DLD1 (cell line): ENCODE measurements around the gene GPR83.
"Not testable (repeated sequence)": the region's sequence is repeated elsewhere in the genome, so short reads cannot be mapped to it uniquely, and the experiment has no call there.

ENCODE experiments used
- in situ Hi-C: cut with HindIII; loops from 2 replicates; pipeline ENCODE4 v1.10.0; 2017; ENCODE audit warnings: low sequenced_read_pairs

The GPR83 gene

DNA sequence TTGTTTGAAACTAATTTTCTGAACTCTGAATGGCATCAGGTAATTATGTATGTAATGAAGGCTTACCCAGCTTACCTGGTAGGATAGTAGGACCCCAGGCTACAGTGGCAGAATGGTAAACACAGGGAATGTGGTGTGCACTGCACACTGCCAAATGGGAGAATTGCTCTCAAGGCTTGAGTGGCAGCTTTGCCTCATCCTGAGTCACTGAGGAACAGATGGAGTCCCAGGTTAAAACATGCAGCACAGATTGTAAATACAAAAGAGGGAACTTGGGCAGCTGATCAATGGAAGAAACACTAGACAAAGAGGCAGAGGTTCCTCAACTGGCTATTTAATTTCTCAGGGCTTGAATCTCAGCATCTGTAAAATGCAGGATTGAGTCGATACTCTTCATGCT, 24.4 kb downstream of the GPR83 start:
- in situ Hi-C loops = no loop called here

DNA sequence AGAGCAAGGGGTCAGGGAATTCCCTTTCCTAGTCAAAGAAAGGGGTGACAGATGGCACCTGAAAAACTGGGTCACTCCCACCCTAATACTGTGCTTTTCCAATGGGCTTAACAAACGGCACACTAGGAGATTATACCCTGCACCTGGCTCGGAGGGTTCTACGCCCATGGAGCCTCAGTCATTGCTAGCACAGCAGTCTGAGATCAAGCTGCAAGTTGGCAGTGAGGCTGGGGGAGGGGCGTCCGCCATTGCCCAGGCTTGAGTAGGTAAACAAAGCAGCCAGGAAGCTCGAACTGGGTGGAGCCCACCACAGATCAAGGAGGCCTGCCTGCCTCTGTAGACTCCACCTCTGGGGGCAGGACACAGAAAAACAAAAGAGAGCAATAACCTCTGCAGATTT, 30.6 kb downstream of the GPR83 start:
- in situ Hi-C loops = not testable (repeated sequence)

DNA sequence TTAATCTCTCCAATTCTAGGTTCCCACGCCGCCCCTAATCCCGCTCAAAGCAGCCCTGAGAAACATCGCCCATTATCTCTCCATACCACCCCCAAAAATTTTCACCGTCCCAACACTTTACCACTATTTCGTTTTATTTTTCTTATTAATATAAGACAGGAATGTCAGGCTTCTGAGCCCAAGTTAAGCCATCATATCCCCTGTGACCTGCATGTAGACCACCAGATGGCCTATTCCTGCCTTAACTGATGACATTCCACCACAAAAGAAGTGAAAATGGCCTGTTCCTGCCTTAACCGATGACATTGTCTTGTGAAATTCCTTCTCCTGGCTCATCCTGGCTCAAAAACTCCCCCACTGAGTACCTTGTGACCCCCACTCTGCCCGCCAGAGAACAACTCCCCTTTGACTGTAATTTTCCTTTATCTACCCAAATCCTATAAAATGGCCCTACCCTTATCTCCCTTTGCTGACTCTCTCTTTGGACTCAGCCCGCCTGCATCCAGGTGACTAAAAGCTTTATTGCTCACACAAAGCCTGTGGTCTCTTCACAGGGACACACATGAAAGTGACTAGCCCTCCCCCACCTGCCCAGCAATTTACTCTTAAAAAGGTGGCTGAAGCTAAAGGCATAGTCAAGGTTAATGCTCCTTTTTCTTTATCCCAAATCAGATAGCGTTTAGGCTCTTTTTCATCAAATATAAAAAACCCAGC, 50.2 kb downstream of the GPR83 start:
- in situ Hi-C loops = not testable (repeated sequence)

DNA sequence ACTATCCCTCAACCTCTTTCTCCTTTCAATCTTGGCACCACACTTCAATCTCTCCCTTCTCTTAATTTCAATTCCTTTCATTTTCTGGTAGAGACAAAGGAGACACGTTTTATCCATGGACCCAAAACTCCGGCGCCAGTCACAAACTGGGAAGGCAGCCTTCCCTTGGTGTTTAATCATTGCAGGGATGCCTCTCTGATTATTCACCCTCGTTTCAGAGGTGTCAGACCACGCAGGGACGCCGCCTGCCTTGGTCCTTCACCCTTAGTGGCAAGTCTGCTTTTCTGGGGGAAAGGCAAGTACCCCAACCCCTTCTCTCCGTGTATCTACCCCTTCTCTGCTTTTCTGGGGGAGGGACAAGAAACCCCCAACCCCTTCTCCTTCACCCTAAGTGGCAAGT, 54.9 kb downstream of the GPR83 start:
- in situ Hi-C loops = loop anchor here (25.0 kb wide), 1 partner anchor 91 kb away; no protein-coding TSS in a partner anchor

DNA sequence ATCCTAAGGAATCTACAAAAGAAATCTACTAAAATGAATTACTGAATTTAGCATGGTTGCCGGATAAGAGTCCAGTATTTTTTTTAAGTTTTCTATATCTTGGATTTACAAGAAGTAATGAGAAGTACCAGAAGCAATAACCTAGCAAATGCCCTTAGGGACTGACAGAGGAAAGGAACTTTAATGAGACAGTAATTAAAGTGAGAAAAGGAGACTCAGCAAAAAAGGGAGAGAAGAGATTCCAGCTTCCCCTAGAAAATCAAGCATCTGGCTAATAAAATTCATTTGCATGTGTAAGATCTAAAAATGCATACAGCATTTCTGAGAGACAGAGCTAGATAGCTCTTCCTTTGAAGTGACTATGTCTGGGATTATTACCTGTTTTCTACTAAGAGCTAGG, 57.7 kb downstream of the GPR83 start:
- in situ Hi-C loops = loop anchor here (25.0 kb wide), 1 partner anchor 94 kb away; no protein-coding TSS in a partner anchor

DNA sequence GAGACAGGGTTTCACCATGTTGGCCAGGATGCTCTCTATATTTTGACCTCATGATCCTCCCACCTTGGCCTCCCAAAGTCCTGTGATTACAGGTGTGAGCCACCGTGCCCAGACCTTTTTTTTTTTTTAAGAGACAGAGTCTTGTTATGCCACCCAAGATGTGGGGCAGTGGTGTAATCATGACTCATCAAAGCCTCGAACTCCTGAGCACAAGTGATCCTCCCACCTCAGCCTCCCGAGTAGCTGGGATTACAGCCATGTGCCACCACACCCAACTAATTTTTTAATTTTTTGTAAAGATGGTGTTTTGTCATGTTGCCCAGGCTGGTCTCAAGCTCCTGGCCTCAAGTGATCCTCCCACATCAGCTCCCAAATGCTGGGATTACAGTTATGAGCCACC, 59.0 kb downstream of the GPR83 start:
- in situ Hi-C loops = loop anchor here (25.0 kb wide), 1 partner anchor 95 kb away; no protein-coding TSS in a partner anchor

DNA sequence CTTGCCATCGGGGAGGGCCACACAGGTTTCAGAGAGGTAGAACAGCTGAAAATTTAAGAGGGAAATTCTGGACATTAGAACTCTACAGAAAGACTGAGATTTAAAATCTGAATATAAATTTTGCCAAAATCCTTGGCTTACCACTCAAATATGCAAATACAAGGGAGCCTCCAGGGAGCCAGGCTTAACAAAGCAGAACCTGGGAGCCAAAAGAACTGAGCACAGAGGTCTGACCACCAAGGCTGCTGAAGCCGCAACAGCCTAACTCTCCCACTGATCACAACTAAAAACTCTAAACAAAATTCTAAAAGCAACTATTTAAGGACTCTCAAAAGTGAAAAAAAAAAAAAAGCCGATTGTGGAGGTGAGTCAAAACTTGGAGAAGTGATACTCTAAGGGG, 62.6 kb downstream of the GPR83 start:
- in situ Hi-C loops = loop anchor here (10.0 to 25.0 kb wide), 2 partner anchors 99 to 156 kb away; partner anchors contain the start of genes ANKRD49 and MRE11

DNA sequence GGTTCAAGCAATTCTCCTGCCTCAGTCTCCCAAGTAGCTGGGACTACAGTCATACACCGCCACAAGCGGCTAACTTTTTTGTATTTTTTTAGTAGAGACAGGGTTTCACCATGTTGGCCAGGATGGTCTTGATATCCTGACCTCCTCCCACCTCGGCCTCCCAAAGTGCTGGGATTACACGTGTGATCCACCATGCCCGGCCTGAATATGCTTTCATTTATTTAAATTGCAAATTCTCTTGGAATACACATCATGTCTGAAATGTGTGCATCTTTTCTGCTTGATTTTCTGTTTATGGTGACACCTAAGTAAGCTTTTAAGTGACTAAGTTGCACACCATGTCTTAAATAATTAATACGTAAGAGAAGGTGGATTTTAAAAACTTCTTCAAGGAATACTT, 65.2 kb downstream of the GPR83 start:
- in situ Hi-C loops = loop anchor here (10.0 to 25.0 kb wide), 2 partner anchors 101 to 159 kb away; partner anchors contain the start of genes ANKRD49 and MRE11

DNA sequence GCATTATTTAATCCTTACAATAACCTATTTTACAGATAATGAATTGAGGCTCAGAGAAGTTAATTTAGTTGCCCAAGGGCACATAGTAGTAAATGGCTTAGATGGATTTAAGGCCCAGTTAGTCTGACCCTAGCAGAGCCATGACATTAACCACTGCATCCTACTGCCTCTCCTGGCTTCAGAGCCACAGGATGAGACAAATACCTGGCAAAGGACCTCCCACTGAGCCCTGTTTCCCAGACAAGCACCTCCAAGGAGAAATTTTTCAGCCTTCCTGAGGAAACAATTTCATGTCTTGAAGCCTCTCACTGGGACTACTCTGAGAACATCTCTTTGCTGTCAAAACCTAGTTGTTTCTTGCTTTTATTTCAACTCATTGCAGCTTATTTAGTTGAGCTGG, 68.4 kb downstream of the GPR83 start:
- in situ Hi-C loops = loop anchor here (10.0 to 25.0 kb wide), 2 partner anchors 104 to 162 kb away; partner anchors contain the start of genes ANKRD49 and MRE11

DNA sequence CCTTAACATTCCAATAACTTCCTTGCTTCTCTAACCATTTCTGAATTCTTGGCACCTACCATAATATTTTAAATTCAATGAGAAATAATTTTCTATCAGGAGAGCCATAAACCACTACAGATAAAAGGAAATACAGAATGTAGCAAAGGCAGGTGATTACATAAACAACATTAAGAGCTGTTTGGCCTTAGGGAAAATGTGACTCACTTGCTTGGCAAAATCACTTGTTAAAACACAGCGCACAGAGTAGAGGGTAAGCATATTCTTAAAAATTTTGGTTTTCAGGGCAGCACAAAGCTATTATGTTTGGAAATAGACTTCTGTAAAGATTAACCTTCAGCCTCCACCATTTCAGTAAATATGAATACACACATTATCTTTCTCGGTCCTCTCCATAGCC, 70.4 kb downstream of the GPR83 start:
- in situ Hi-C loops = loop anchor here (10.0 to 25.0 kb wide), 2 partner anchors 107 to 164 kb away; partner anchors contain the start of genes ANKRD49 and MRE11

DNA sequence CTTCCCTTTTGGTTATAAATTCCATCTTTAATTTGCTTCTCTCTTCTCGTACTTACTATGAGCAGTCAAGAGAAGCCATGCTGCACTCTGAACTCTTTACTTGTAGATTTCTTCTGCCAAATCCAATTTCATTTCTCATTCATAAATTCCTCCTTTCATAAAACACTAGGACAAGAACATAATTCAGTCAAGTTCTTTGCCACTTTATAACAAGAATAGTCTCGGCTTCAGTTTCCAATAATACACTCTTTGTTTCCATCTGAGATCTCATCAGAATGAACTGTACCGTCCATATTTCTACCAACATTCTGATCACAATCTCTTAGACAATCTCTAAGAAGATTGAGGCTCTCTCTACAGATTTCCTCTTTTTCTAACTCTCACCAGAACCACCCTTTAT, 71.7 kb downstream of the GPR83 start:
- in situ Hi-C loops = loop anchor here (25.0 kb wide), 1 partner anchor 108 kb away; no protein-coding TSS in a partner anchor

DNA sequence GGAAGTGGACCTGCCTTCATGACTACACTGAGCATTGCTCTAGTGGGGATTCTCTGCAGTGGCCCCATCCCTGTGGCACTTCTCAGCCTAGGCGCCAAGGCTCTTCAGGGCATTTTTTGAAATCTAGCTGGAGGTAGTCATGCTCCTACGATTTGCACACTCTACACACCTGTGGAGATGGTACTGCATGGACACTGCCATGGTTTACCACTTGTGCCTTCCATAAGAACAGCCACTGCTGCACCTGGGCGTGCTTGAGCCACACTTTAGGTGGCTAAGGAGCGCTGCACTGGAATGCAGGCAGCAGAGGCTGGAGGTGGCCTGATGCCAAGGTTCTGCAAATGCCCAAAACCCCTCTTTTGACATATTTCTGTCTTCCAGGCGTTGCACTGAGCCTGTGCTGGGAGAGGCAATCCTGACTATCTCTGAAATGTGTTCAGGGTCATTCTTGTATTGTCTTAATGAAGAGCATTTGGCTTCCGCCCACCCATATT, 72.6 kb downstream of the GPR83 start:
- in situ Hi-C loops = loop anchor here (25.0 kb wide), 1 partner anchor 109 kb away; no protein-coding TSS in a partner anchor
